Measurements from ENCODE around the gene FOXA2.

GRCh38 chr20:22581437-22582385 lies 2.7 kb downstream of the FOXA2 start:
- TF ChIP-seq, protein P1, sequence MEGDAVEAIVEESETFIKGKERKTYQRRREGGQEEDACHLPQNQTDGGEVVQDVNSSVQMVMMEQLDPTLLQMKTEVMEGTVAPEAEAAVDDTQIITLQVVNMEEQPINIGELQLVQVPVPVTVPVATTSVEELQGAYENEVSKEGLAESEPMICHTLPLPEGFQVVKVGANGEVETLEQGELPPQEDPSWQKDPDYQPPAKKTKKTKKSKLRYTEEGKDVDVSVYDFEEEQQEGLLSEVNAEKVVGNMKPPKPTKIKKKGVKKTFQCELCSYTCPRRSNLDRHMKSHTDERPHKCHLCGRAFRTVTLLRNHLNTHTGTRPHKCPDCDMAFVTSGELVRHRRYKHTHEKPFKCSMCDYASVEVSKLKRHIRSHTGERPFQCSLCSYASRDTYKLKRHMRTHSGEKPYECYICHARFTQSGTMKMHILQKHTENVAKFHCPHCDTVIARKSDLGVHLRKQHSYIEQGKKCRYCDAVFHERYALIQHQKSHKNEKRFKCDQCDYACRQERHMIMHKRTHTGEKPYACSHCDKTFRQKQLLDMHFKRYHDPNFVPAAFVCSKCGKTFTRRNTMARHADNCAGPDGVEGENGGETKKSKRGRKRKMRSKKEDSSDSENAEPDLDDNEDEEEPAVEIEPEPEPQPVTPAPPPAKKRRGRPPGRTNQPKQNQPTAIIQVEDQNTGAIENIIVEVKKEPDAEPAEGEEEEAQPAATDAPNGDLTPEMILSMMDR (IDR thresholded peaks at IDR 0.05) = no peak
- TF ChIP-seq POLR2A (IDR thresholded peaks at IDR 0.05) = no peak

All from Peyer's patch (tissue), 4 donors.